GM12864 (cell line): ENCODE measurements around the gene RPN2.

Source experiments
- DNase-seq: peaks from one replicate; pipeline ENCODE4 v3.0.0-alpha.2; 2011; ENCODE audit warnings: low read depth
- H3K4me3 ChIP-seq: 2 replicates; pipeline ENCODE4 v1.5.1; 2011; ENCODE audit warnings: mild to moderate bottlenecking, low read depth, low read length, control low read depth
- CTCF ChIP-seq: IDR thresholded peaks from 2 replicates; pipeline ENCODE4 v1.5.1; 2011; ENCODE audit warnings: low read depth, mild to moderate bottlenecking, moderate library complexity, low read length, control low read depth, inconsistent platforms; ENCODE audit errors: missing control alignments

RPN2 gene

GRCh38 chr20:37266940-37267666, 88.0 kb downstream of the RPN2 start:
- DNase-seq: no peak
- no peak overlapping the region for H3K4me3 ChIP-seq
- no peak for TF ChIP-seq CTCF

GRCh38 chr20:37267667-37268313, 88.7 kb downstream of the RPN2 start:
- no peak overlapping the region for H3K4me3 ChIP-seq
- TF ChIP-seq CTCF: no peak
- DNase-seq: no peak

- DNase-seq: no peak
- TF ChIP-seq CTCF: no peak
- no peak overlapping the region for H3K4me3 ChIP-seq
Measured at GRCh38 chr20:37270576-37271420, 91.7 kb downstream of the RPN2 start.

- DNase-seq: no peak
- TF ChIP-seq CTCF: no peak
- H3K4me3 ChIP-seq: no peak overlapping the region
Measured at GRCh38 chr20:37271421-37271768, 92.3 kb downstream of the RPN2 start.

GRCh38 chr20:37273988-37274387, 94.9 kb downstream of the RPN2 start:
- no peak for DNase-seq
- no peak overlapping the region for H3K4me3 ChIP-seq
- no peak for TF ChIP-seq CTCF

GRCh38 chr20:37274851-37275524, 95.9 kb downstream of the RPN2 start:
- no peak for DNase-seq
- no peak for TF ChIP-seq CTCF
- no peak overlapping the region for H3K4me3 ChIP-seq
